ENCODE results near the gene PRPF4. TPM values are rescaled to one million over a fixed set of nuclear protein-coding genes. Genes with fewer than 3 reads are reported as not detected.

The PRPF4 gene
- total and polyA plus RNA-seq, 4 donors = 7.5 to 20.6 (median 17.3) TPM

- WGBS, 2 donors = 93 to 94% methylated on average over 3 of the region's 3 CpGs
- no peak for DNase-seq
- Histone ChIP-seq H3K4me3 (no peak overlapping the region), H3K27ac (ENCODE audit: low read depth in 1 of 2, low read length in 1 of 2) (no peak overlapping the region), H3K9me3 (ENCODE audit: control insufficient read depth in 4 of 4, insufficient read depth in 3 of 4, low read length in 3 of 4) (no peaks in the 10 kb centered on the region), H3K27me3 (ENCODE audit: control insufficient read depth in 3 of 3, insufficient read depth in 3 of 3, low read length in 2 of 3) (no peaks in the 10 kb centered on the region), H3K36me3 (ENCODE audit: control insufficient read depth in 4 of 4, insufficient read depth in 4 of 4, low read length in 4 of 4) (peaks cover 0 to 16% (median 3%) of the 10 kb centered on the region in 4 donors), H3K4me1 (ENCODE audit: control insufficient read depth in 5 of 5, insufficient read depth in 5 of 5, low read length in 5 of 5) (peaks cover 0 to 7% (median 0%) of the 10 kb centered on the region in 5 donors), H3K9ac (ENCODE audit: insufficient read depth in 1 of 2, low read length in 2 of 2) (no peak overlapping the region)
- ATAC-seq (ENCODE audit: insufficient read depth, low FRiP score) = no peak
- TF ChIP-seq CTCF (IDR thresholded peaks at IDR 0.05; ENCODE audit: control extremely low read depth, extremely low read depth) = no peak
Measured at GRCh38 chr9:113320051-113320450, 44.6 kb downstream of the PRPF4 start.

GRCh38 chr9:113322671-113323070, 47.2 kb downstream of the PRPF4 start:
- H3K27me3 ChIP-seq (ENCODE audit: control insufficient read depth in 3 of 3, insufficient read depth in 3 of 3, low read length in 2 of 3) = no peaks in the 10 kb centered on the region
- DNase-seq = no peak
- no peak overlapping the region for H3K9ac ChIP-seq (ENCODE audit: insufficient read depth in 1 of 2, low read length in 2 of 2)
- no peaks in the 10 kb centered on the region for H3K9me3 ChIP-seq (ENCODE audit: control insufficient read depth in 4 of 4, insufficient read depth in 3 of 4, low read length in 3 of 4)
- WGBS, 2 donors = 84 to 91% methylated on average over 6 of the region's 6 CpGs
- peaks cover 0 to 7% (median 0%) of the 10 kb centered on the region in 5 donors for H3K4me1 ChIP-seq (ENCODE audit: control insufficient read depth in 5 of 5, insufficient read depth in 5 of 5, low read length in 5 of 5)
- peaks cover 0 to 20% (median 3%) of the 10 kb centered on the region in 4 donors for H3K36me3 ChIP-seq (ENCODE audit: control insufficient read depth in 4 of 4, insufficient read depth in 4 of 4, low read length in 4 of 4)
- no peak for ATAC-seq (ENCODE audit: insufficient read depth, low FRiP score)
- TF ChIP-seq CTCF (IDR thresholded peaks at IDR 0.05; ENCODE audit: control extremely low read depth, extremely low read depth) = no peak
- no peak overlapping the region for H3K4me3 ChIP-seq
- no peak overlapping the region for H3K27ac ChIP-seq (ENCODE audit: low read depth in 1 of 2, low read length in 1 of 2)

GRCh38 chr9:113326230-113326629, 50.8 kb downstream of the PRPF4 start:
- DNase-seq (no peak), ATAC-seq (ENCODE audit: insufficient read depth, low FRiP score) (no peak)
- Histone ChIP-seq H3K4me1 (ENCODE audit: control insufficient read depth in 5 of 5, insufficient read depth in 5 of 5, low read length in 5 of 5) (peaks cover 0 to 7% (median 0%) of the 10 kb centered on the region in 5 donors), H3K36me3 (ENCODE audit: control insufficient read depth in 4 of 4, insufficient read depth in 4 of 4, low read length in 4 of 4) (peaks cover 0 to 9% (median under 1%) of the 10 kb centered on the region in 4 donors), H3K27me3 (ENCODE audit: control insufficient read depth in 3 of 3, insufficient read depth in 3 of 3, low read length in 2 of 3) (no peaks in the 10 kb centered on the region), H3K9me3 (ENCODE audit: control insufficient read depth in 4 of 4, insufficient read depth in 3 of 4, low read length in 3 of 4) (no peaks in the 10 kb centered on the region), H3K27ac (ENCODE audit: low read depth in 1 of 2, low read length in 1 of 2) (no peak overlapping the region), H3K9ac (ENCODE audit: insufficient read depth in 1 of 2, low read length in 2 of 2) (no peak overlapping the region), H3K4me3 (no peak overlapping the region)
- no peak for TF ChIP-seq CTCF (IDR thresholded peaks at IDR 0.05; ENCODE audit: control extremely low read depth, extremely low read depth)
- WGBS, 2 donors = 96 to 99% methylated on average over 4 of the region's 4 CpGs

Data from lung (tissue), 12 donors.